Neural cell (in vitro differentiated cells): ENCODE data around the gene ITGA2B. TPM values are rescaled to one million over a fixed set of nuclear protein-coding genes. Genes with fewer than 3 reads are reported as not detected.

Experiments
- H2AFZ ChIP-seq: fragments of 200-600, 300-800 bp; sonication (generic), shearing (Covaris generic); 2 replicates; pipeline ENCODE4 v1.6.0; 2014; ENCODE audit warnings: low read depth, mild to moderate bottlenecking, antibody characterized with exemption, low read length, moderate library complexity
- H3F3A ChIP-seq: fragments of 200-600 bp; shearing (Covaris generic); 2 replicates; pipeline ENCODE4 v1.6.1; 2016; ENCODE audit warnings: mild to moderate bottlenecking, moderate library complexity, mixed read lengths, antibody characterized with exemption, low read length; ENCODE audit not compliant: insufficient read depth, poor library complexity, severe bottlenecking
- H3K27ac ChIP-seq: fragments of 200-600, 300-800 bp; sonication (generic), shearing (Covaris generic); 2 replicates; pipeline ENCODE4 v1.5.1; 2014; ENCODE audit warnings: mild to moderate bottlenecking, low read length, moderate library complexity
- H3K27me3 ChIP-seq: fragments of 300-800, 200-600 bp; sonication (generic), shearing (Covaris generic); 2 replicates; pipeline ENCODE4 v1.6.0; 2014; ENCODE audit warnings: mild to moderate bottlenecking, low read depth, low read length, moderate library complexity; ENCODE audit not compliant: insufficient read depth
- H3K36me3 ChIP-seq: fragments of 300-800, 200-600 bp; sonication (generic), shearing (Covaris generic); 2 replicates; pipeline ENCODE4 v1.5.1; 2014; ENCODE audit warnings: mild to moderate bottlenecking, antibody characterized with exemption, low read length, moderate library complexity; ENCODE audit not compliant: insufficient read depth
- H3K4me2 ChIP-seq: fragments of 300-800, 200-600 bp; sonication (generic), shearing (Covaris generic); 2 replicates; pipeline ENCODE4 v1.6.0; 2014; ENCODE audit warnings: mild to moderate bottlenecking, low read length
- H3K4me3 ChIP-seq: fragments of 300-800, 200-600 bp; sonication (generic), shearing (Covaris generic); 2 replicates; pipeline ENCODE4 v1.5.1; 2014; ENCODE audit warnings: mild to moderate bottlenecking, low read length, moderate library complexity
- H3K79me2 ChIP-seq: fragments of 200-600 bp; shearing (Covaris generic); replicated peaks from 2 replicates; pipeline ENCODE4 v1.6.0; 2014; ENCODE audit warnings: mild to moderate bottlenecking, low read length, moderate library complexity; ENCODE audit not compliant: insufficient read depth
- H3K9ac ChIP-seq: fragments of 300-800, 200-600 bp; sonication (generic), shearing (Covaris generic); 2 replicates; pipeline ENCODE4 v1.6.1; 2016; ENCODE audit warnings: mild to moderate bottlenecking, low read length, mixed read lengths
- H3K9me2 ChIP-seq: fragments of 200-600 bp; shearing (Covaris generic); 2 replicates; pipeline ENCODE4 v1.6.1; 2016; ENCODE audit warnings: mild to moderate bottlenecking, low read length, mixed read lengths; ENCODE audit not compliant: insufficient read depth
- H3K9me3 ChIP-seq: fragments of 200-600, 300-800 bp; sonication (generic), shearing (Covaris generic); 2 replicates; pipeline ENCODE4 v1.6.1; 2016; ENCODE audit warnings: mild to moderate bottlenecking, mixed run types, low read length, moderate library complexity, mixed read lengths
- H4K20me1 ChIP-seq: fragments of 200-600 bp; shearing (Covaris generic); 2 replicates; pipeline ENCODE4 v1.6.1; 2016; ENCODE audit warnings: mild to moderate bottlenecking, mixed run types; ENCODE audit not compliant: insufficient read depth
- CTCF ChIP-seq: fragments of 450-650 bp; IDR thresholded peaks from 2 replicates; pipeline ENCODE4 v1.5.1; 2014; ENCODE audit warnings: antibody characterized with exemption, mild to moderate bottlenecking, moderate library complexity; ENCODE audit not compliant: poor library complexity, severe bottlenecking
- EP300 ChIP-seq: fragments of 450-650 bp; conservative IDR thresholded peaks from 2 replicates; pipeline ENCODE4 v1.6.1; 2014; ENCODE audit warnings: antibody characterized with exemption, mild to moderate bottlenecking, moderate library complexity; ENCODE audit not compliant: poor library complexity, severe bottlenecking
- EZH2 ChIP-seq: fragments of 200-600, 300-800 bp; shearing (Covaris generic), sonication (generic); IDR thresholded peaks from 2 replicates; pipeline ENCODE4 v1.6.1; 2014; ENCODE audit warnings: antibody characterized with exemption, low read length, borderline replicate concordance, mild to moderate bottlenecking; ENCODE audit not compliant: insufficient read depth, poor library complexity, severe bottlenecking
- MXI1 ChIP-seq: fragments of 450-650 bp; conservative IDR thresholded peaks from 2 replicates; pipeline ENCODE4 v1.6.1; 2014; ENCODE audit warnings: antibody characterized with exemption, mild to moderate bottlenecking; ENCODE audit not compliant: poor library complexity, severe bottlenecking
- POLR2AphosphoS5 ChIP-seq: IDR thresholded peaks from 2 replicates; pipeline ENCODE4 v1.6.1; 2012
- RAD21 ChIP-seq: fragments of 450-650 bp; conservative IDR thresholded peaks from 2 replicates; pipeline ENCODE4 v1.6.1; 2014; ENCODE audit warnings: antibody characterized with exemption, mild to moderate bottlenecking, moderate library complexity
- SMC3 ChIP-seq: fragments of 450-650 bp; conservative IDR thresholded peaks from 2 replicates; pipeline ENCODE4 v1.6.1; 2014; ENCODE audit warnings: antibody characterized with exemption, mild to moderate bottlenecking, moderate library complexity; ENCODE audit not compliant: poor library complexity
- TAF1 ChIP-seq: IDR thresholded peaks from 2 replicates; pipeline ENCODE4 v1.6.1; 2012; ENCODE audit warnings: low read depth
- polyA plus RNA-seq: library from polyadenylated mRNA; depleted of rRNA; stranded (reverse); fragments of >200 nt; gene quantifications from 2 replicates; pipeline ENCODE4 v1.2.3, GENCODE V29; 2014
- TF ChIP-seq, protein P1 (sequence below): IDR thresholded peaks from 2 replicates; pipeline ENCODE4 v1.6.1; 2012; ENCODE audit warnings: borderline replicate concordance

The ITGA2B gene
- polyA plus RNA-seq, 1 donor from 2014 or later: 3.1 TPM

DNA sequence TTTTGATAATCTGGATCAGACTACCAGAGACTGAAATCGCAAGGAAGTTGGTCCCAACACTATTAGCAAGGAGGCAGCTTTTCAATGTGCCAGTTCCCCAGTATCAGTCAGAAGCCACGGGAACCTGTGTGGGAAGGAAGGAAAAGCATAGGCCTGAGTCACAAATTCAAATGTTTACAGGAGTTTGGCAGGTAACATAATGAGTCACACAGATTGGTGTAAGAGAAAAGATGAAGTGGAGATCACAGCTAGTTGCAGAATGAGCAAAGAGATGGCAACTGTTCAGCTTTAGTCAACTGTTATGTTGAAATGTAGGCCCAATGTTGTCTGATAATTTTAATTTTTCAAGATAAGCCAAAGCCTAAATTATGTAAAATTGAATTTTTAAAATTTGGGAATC is 28.1 kb upstream of the ITGA2B start:
- no peak overlapping the region for H3K9ac ChIP-seq
- H3F3A ChIP-seq: no peaks in the 10 kb centered on the region
- H3K36me3 ChIP-seq: peaks cover 10% of the 10 kb centered on the region
- H3K9me2 ChIP-seq: no peaks in the 10 kb centered on the region
- H3K4me3 ChIP-seq: no peak overlapping the region
- TF ChIP-seq CTCF (no peak), MXI1 (no peak), TAF1 (no peak), EP300 (no peak), EZH2 (no peak), POLR2AphosphoS5 (no peak), RAD21 (no peak), SMC3 (no peak)
- TF ChIP-seq, protein P1, sequence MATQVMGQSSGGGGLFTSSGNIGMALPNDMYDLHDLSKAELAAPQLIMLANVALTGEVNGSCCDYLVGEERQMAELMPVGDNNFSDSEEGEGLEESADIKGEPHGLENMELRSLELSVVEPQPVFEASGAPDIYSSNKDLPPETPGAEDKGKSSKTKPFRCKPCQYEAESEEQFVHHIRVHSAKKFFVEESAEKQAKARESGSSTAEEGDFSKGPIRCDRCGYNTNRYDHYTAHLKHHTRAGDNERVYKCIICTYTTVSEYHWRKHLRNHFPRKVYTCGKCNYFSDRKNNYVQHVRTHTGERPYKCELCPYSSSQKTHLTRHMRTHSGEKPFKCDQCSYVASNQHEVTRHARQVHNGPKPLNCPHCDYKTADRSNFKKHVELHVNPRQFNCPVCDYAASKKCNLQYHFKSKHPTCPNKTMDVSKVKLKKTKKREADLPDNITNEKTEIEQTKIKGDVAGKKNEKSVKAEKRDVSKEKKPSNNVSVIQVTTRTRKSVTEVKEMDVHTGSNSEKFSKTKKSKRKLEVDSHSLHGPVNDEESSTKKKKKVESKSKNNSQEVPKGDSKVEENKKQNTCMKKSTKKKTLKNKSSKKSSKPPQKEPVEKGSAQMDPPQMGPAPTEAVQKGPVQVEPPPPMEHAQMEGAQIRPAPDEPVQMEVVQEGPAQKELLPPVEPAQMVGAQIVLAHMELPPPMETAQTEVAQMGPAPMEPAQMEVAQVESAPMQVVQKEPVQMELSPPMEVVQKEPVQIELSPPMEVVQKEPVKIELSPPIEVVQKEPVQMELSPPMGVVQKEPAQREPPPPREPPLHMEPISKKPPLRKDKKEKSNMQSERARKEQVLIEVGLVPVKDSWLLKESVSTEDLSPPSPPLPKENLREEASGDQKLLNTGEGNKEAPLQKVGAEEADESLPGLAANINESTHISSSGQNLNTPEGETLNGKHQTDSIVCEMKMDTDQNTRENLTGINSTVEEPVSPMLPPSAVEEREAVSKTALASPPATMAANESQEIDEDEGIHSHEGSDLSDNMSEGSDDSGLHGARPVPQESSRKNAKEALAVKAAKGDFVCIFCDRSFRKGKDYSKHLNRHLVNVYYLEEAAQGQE: no peak
- H3K79me2 ChIP-seq: no peaks in the 10 kb centered on the region
- H3K4me2 ChIP-seq: no peak overlapping the region
- H3K27me3 ChIP-seq: no peaks in the 10 kb centered on the region
- H3K9me3 ChIP-seq: no peaks in the 10 kb centered on the region
- no peak overlapping the region for H2AFZ ChIP-seq
- no peak overlapping the region for H3K27ac ChIP-seq
- no peaks in the 10 kb centered on the region for H4K20me1 ChIP-seq

- H3K9me3 ChIP-seq: no peaks in the 10 kb centered on the region
- no peaks in the 10 kb centered on the region for H3K27me3 ChIP-seq
- TF ChIP-seq SMC3: no peak
- TF ChIP-seq EZH2: no peak
- TF ChIP-seq RAD21: no peak
- no peak for TF ChIP-seq POLR2AphosphoS5
- no peak for TF ChIP-seq CTCF
- TF ChIP-seq EP300: no peak
- no peak for TF ChIP-seq TAF1
- TF ChIP-seq, protein P1: no peak
- TF ChIP-seq MXI1: no peak
- H3K79me2 ChIP-seq: no peaks in the 10 kb centered on the region
- no peak overlapping the region for H3K27ac ChIP-seq
- no peaks in the 10 kb centered on the region for H3K9me2 ChIP-seq
- no peaks in the 10 kb centered on the region for H4K20me1 ChIP-seq
- H3F3A ChIP-seq: no peaks in the 10 kb centered on the region
- no peak overlapping the region for H3K9ac ChIP-seq
- H3K36me3 ChIP-seq: peaks cover 10% of the 10 kb centered on the region
- no peak overlapping the region for H2AFZ ChIP-seq
- H3K4me3 ChIP-seq: no peak overlapping the region
- no peak overlapping the region for H3K4me2 ChIP-seq
Observed at GRCh38 chr17:44416558-44417289, 27.3 kb upstream of the ITGA2B start.
